CD14-positive monocyte (primary cell): Measurements from ENCODE around the gene BCAS1. TPM values are rescaled to one million over a fixed set of nuclear protein-coding genes. Genes with fewer than 3 reads are reported as not detected.
A peak's percentile ranks its signal among the peaks of the same experiment; 100 is the strongest.

Source experiments
- DNase-seq, 3 donors: peaks; one replicate each; pipeline ENCODE4 v3.0.0-alpha.2; 2011 to 2022
- H2AFZ ChIP-seq: 2 replicates; pipeline ENCODE4 v1.6.0; 2012; ENCODE audit warnings: mild to moderate bottlenecking, low read depth, low read length, inconsistent platforms; ENCODE audit not compliant: insufficient read depth, poor library complexity, severe bottlenecking
- H3K27ac ChIP-seq, 2 donors: 1 replicate in 1 of 2; 2 replicates in 1 of 2; pipeline ENCODE4 v1.5.1; 2012 to 2013; ENCODE audit warnings: low read length in 2 of 2, control low read depth in 1 of 2, inconsistent platforms in 1 of 2, low read depth in 1 of 2, mild to moderate bottlenecking in 1 of 2
- H3K27me3 ChIP-seq, 2 donors: one replicate each; pipeline versions ENCODE4 v1.6.0 to v1.6.1; 2011 to 2013; ENCODE audit warnings: low read length in 2 of 2; ENCODE audit not compliant: control insufficient read depth in 2 of 2, insufficient read depth in 2 of 2
- H3K36me3 ChIP-seq, 2 donors: replicated peaks in 1 of 2; 1 replicate in 1 of 2; 2 replicates in 1 of 2; pipeline versions ENCODE4 v1.5.1 to v1.6.1; 2012 to 2013; ENCODE audit warnings: low read length in 2 of 2, control low read depth in 1 of 2, inconsistent platforms in 1 of 2, mild to moderate bottlenecking in 1 of 2; ENCODE audit not compliant: insufficient read depth in 2 of 2, control insufficient read depth in 1 of 2
- H3K4me1 ChIP-seq, 2 donors: 1 replicate in 1 of 2; 2 replicates in 1 of 2; pipeline versions ENCODE4 v1.5.1 to v1.6.1; 2012 to 2013; ENCODE audit warnings: low read length in 2 of 2, control low read depth in 1 of 2, inconsistent platforms in 1 of 2, mild to moderate bottlenecking in 1 of 2, moderate library complexity in 1 of 2; ENCODE audit not compliant: insufficient read depth in 2 of 2, control insufficient read depth in 1 of 2
- H3K4me2 ChIP-seq: replicated peaks from 2 replicates; pipeline ENCODE3; 2012; ENCODE audit warnings: low read length, moderate library complexity, mild to moderate bottlenecking; ENCODE audit not compliant: poor library complexity, severe bottlenecking; ENCODE audit errors: extremely low read depth
- H3K4me3 ChIP-seq, 3 experiments: fragments of 200-600 bp in 1 of 3; sonication (generic) in 1 of 3; replicated peaks in 1 of 3; 1 replicate in 2 of 3; 2 replicates in 1 of 3; pipeline ENCODE4 v1.5.1; 2011 to 2013; ENCODE audit warnings: low read length in 3 of 3, mild to moderate bottlenecking in 3 of 3, control low read depth in 2 of 3, low read depth in 2 of 3, inconsistent platforms in 1 of 3, moderate library complexity in 1 of 3
- H3K79me2 ChIP-seq: 2 replicates; pipeline ENCODE4 v1.6.0; 2012; ENCODE audit warnings: mild to moderate bottlenecking, control low read depth, inconsistent platforms, low read length, moderate library complexity; ENCODE audit not compliant: insufficient read depth
- H3K9ac ChIP-seq: 2 replicates; pipeline ENCODE4 v1.6.0; 2017; ENCODE audit warnings: low read length, mild to moderate bottlenecking; ENCODE audit not compliant: insufficient read depth, poor library complexity, severe bottlenecking
- H3K9me3 ChIP-seq, 2 donors: replicated peaks in 1 of 2; 1 replicate in 1 of 2; 2 replicates in 1 of 2; pipeline versions ENCODE4 v1.5.1 to v1.6.1; 2012 to 2013; ENCODE audit warnings: low read length in 2 of 2, control low read depth in 1 of 2; ENCODE audit not compliant: control insufficient read depth in 1 of 2, insufficient read depth in 1 of 2
- H4K20me1 ChIP-seq: 2 replicates; pipeline ENCODE4 v1.6.0; 2012; ENCODE audit warnings: mild to moderate bottlenecking, low read length, control low read depth, moderate library complexity; ENCODE audit not compliant: insufficient read depth
- H3K27ac Mint-ChIP-seq, 7 donors: one replicate each; pipeline ENCODE4 v1.8.0; 2020; ENCODE audit warnings: mild to moderate bottlenecking in 7 of 7, mixed read lengths in 7 of 7, moderate library complexity in 6 of 7, inconsistent platforms in 2 of 7
- H3K27me3 Mint-ChIP-seq, 3 donors: one replicate each; pipeline ENCODE4 v1.8.0; 2021 to 2022; ENCODE audit warnings: low read depth in 3 of 3, mild to moderate bottlenecking in 3 of 3, mixed read lengths in 3 of 3, moderate library complexity in 3 of 3, inconsistent platforms in 1 of 3
- H3K36me3 Mint-ChIP-seq, 2 donors: one replicate each; pipeline ENCODE4 v1.8.0; 2020; ENCODE audit warnings: mixed read lengths in 2 of 2, inconsistent platforms in 1 of 2, mild to moderate bottlenecking in 1 of 2
- H3K4me1 Mint-ChIP-seq: one replicate; pipeline ENCODE4 v1.8.0; 2020; ENCODE audit warnings: mild to moderate bottlenecking, mixed read lengths
- H3K4me3 Mint-ChIP-seq, 2 donors: one replicate each; pipeline ENCODE4 v1.8.0; 2020; ENCODE audit warnings: mild to moderate bottlenecking in 2 of 2, mixed read lengths in 2 of 2, moderate library complexity in 1 of 2
- H3K9me3 Mint-ChIP-seq, 7 donors: one replicate each; pipeline ENCODE4 v1.8.0; 2020 to 2022; ENCODE audit warnings: mixed read lengths in 7 of 7, mild to moderate bottlenecking in 6 of 7, moderate library complexity in 6 of 7, inconsistent platforms in 2 of 7
- WGBS: methylation state at CpG from one replicate; pipeline ENCODE4 v1.1.5; 2013; ENCODE audit warnings: missing lambda C conversion rate; ENCODE audit not compliant: insufficient coverage; 5-methylcytosine and 5-hydroxymethylcytosine counted together
- intact Hi-C, 2 donors: fragments of 100-400 bp; cut with micrococcal nuclease; formaldehyde crosslinking; loops; one replicate each; pipeline versions ENCODE4 v1.15.0 to v1.15.1; 2023
- polyA plus RNA-seq, 3 donors: library from polyadenylated mRNA; depleted of rRNA in 1 of 3; unstranded in 2 of 3; stranded (reverse) in 1 of 3; fragments of 300-500 nt in 2 of 3; fragments of >200 nt in 1 of 3; fragmentation: Illumina TruSeq in 2 of 3; gene quantifications; 1 replicate in 2 of 3; 2 replicates in 1 of 3; pipeline ENCODE4 v1.2.3, GENCODE V29; 2012 to 2021
- TF ChIP-seq, protein P1 (sequence below): fragments of 200-600 bp; IDR thresholded peaks from one replicate; pipeline ENCODE4 v1.8.0; 2022; ENCODE audit warnings: antibody characterized with exemption, mild to moderate bottlenecking

BCAS1 gene
- polyA plus RNA-seq, 3 donors = 0.01 to 0.02 TPM; not detected in 1

DNA sequence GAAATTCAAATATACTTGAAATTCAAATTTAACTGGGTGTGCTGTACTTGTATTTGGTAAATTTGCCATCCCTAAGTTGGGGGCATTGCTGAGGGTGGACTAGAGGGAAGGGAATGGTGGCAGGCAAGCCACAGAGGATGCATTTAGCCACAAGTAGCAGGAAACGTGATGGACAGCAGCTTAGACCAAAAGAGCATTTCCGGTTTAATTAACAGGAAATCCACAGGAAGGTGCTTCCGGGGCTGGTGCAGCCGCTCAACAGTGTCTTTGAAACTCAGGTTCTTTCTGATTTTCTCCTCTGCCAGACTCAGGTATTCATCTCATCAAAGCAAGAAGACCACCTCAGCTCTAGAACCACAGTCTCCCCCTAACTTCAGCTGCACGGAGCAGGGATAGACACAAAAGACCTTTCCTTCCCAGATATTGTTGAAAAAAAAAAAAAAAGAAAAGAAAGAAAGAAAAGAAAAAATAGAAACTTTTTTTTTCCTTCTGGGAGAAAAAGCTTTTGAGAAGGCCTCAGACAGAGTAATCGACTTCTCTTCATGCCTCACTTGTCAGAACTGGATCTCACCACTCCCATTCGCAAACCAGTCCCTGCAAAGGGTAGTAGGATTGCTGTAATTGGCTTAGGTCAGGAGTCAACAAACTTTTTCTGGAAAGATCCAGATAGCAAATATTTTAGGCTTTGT lies 8.0 kb upstream of the BCAS1 start:
- Histone ChIP-seq H3K4me3 (peak overlapping the region in 1 of 3 experiments; percentile 52), H3K79me2 (no peaks in the 10 kb centered on the region), H3K27me3 (no peaks in the 10 kb centered on the region), H4K20me1 (no peaks in the 10 kb centered on the region), H3K27ac (no peak overlapping the region), H3K9ac (no peak overlapping the region), H3K9me3 (no peaks in the 10 kb centered on the region), H3K4me1 (peaks cover 7 to 8% of the 10 kb centered on the region in 2 donors), H3K36me3 (no peaks in the 10 kb centered on the region), H2AFZ (peak overlapping the region; percentile 69), H3K4me2 (peak overlapping the region; percentile 46)
- TF ChIP-seq, protein P1, sequence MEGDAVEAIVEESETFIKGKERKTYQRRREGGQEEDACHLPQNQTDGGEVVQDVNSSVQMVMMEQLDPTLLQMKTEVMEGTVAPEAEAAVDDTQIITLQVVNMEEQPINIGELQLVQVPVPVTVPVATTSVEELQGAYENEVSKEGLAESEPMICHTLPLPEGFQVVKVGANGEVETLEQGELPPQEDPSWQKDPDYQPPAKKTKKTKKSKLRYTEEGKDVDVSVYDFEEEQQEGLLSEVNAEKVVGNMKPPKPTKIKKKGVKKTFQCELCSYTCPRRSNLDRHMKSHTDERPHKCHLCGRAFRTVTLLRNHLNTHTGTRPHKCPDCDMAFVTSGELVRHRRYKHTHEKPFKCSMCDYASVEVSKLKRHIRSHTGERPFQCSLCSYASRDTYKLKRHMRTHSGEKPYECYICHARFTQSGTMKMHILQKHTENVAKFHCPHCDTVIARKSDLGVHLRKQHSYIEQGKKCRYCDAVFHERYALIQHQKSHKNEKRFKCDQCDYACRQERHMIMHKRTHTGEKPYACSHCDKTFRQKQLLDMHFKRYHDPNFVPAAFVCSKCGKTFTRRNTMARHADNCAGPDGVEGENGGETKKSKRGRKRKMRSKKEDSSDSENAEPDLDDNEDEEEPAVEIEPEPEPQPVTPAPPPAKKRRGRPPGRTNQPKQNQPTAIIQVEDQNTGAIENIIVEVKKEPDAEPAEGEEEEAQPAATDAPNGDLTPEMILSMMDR = no peak
- H3K4me3 Mint-ChIP-seq = peak overlapping the region in 1 of 2 donors; percentile 67
- no peak for DNase-seq
- H3K9me3 Mint-ChIP-seq = peaks cover 0 to 2% (median 0%) of the 10 kb centered on the region in 7 donors
- no peak overlapping the region for H3K27ac Mint-ChIP-seq
- no peaks in the 10 kb centered on the region for H3K36me3 Mint-ChIP-seq
- WGBS = 0% methylated on average over 4 of the region's 7 CpGs
- H3K27me3 Mint-ChIP-seq = no peaks in the 10 kb centered on the region
- H3K4me1 Mint-ChIP-seq = peaks cover 14% of the 10 kb centered on the region
- intact Hi-C loops = no loop called here

DNA sequence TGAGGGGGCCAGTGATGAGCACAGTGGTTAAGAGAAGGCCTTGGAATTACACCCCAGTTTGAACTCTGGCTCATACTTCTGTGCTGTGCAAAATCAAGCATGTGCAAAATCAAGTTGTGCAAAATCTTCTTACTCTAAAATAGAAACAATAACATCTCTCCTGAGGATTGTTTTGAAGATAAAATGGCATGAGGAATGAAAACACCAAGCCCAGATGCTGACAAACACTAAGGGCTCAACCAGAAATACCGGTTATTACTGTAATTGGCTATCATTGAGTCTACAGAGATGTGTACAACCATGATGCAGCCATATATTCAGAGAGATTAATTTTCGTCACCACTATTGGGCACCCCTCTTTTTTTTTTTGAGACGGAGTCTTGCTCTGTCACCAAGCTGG lies 5.9 kb upstream of the BCAS1 start:
- Histone ChIP-seq H3K4me3 (no peak overlapping the region), H3K27me3 (no peaks in the 10 kb centered on the region), H3K9me3 (no peaks in the 10 kb centered on the region), H3K4me1 (peaks cover 7 to 8% of the 10 kb centered on the region in 2 donors), H3K9ac (no peak overlapping the region), H3K27ac (no peak overlapping the region), H2AFZ (no peak overlapping the region), H3K4me2 (no peak overlapping the region), H3K36me3 (no peaks in the 10 kb centered on the region), H4K20me1 (no peaks in the 10 kb centered on the region), H3K79me2 (no peaks in the 10 kb centered on the region)
- H3K9me3 Mint-ChIP-seq = peaks cover 0 to 2% (median 0%) of the 10 kb centered on the region in 7 donors
- intact Hi-C loops = no loop called here
- no peak overlapping the region for H3K27ac Mint-ChIP-seq
- peaks cover 0 to 1% (median 1%) of the 10 kb centered on the region in 3 donors for H3K27me3 Mint-ChIP-seq
- H3K4me3 Mint-ChIP-seq = no peak overlapping the region
- no peak for DNase-seq
- H3K36me3 Mint-ChIP-seq = no peaks in the 10 kb centered on the region
- peaks cover 8% of the 10 kb centered on the region for H3K4me1 Mint-ChIP-seq
- WGBS = 92% methylated on average over 2 of the region's 3 CpGs
- TF ChIP-seq, protein P1 = no peak
